Measurements from ENCODE around the gene MLEC. TPM values are rescaled to one million over a fixed set of nuclear protein-coding genes. Genes with fewer than 3 reads are reported as not detected.

MLEC gene
- total and polyA plus RNA-seq, 2 of the 13 experiments (the other 11 are each of a cell fraction or from before 2014, with no cell fraction given), result 49.8 to 156 TPM

- peak; percentile 56 to 71; a peak in 2 of 4 replicates for TF ChIP-seq NR2F1 (CRISPR knock-in tag; IDR thresholded peaks at IDR 0.05)
- TF ChIP-seq FOXO1 (CRISPR knock-in tag; IDR thresholded peaks at IDR 0.05), result no peak
- no peak for TF ChIP-seq ZNF180 (CRISPR knock-in tag; IDR thresholded peaks at IDR 0.05; ENCODE audit: borderline replicate concordance, low read depth)
- no peak for TF ChIP-seq E2F5 (CRISPR knock-in tag; conservative IDR thresholded peaks at IDR 0.05)
- no peak for TF ChIP-seq ZNF430 (CRISPR knock-in tag; IDR thresholded peaks at IDR 0.05)
- no peak for TF ChIP-seq MEIS1 (CRISPR knock-in tag; IDR thresholded peaks at IDR 0.05; ENCODE audit: borderline replicate concordance)
- TF ChIP-seq MLLT10 (CRISPR knock-in tag; IDR thresholded peaks at IDR 0.05), result no peak
- TF ChIP-seq YEATS2 (CRISPR knock-in tag; IDR thresholded peaks at IDR 0.05; ENCODE audit: borderline replicate concordance), result peak; percentile 64; the same call in 1 of the 2 replicates
- TF ChIP-seq ZNF510 (CRISPR knock-in tag; IDR thresholded peaks at IDR 0.05; ENCODE audit: low read depth), result no peak
- peak; percentile 24; the same call in 1 of the 2 replicates for TF ChIP-seq ZGPAT (CRISPR knock-in tag; IDR thresholded peaks at IDR 0.05)
- no peak for TF ChIP-seq MYPOP (CRISPR knock-in tag; IDR thresholded peaks at IDR 0.05)
- no peak for TF ChIP-seq ZNF841 (CRISPR knock-in tag; IDR thresholded peaks at IDR 0.05; ENCODE audit: borderline replicate concordance)
- TF ChIP-seq FOSL2 (CRISPR knock-in tag; IDR thresholded peaks at IDR 0.05), result peak; percentile 60
- TF ChIP-seq SALL2 (CRISPR knock-in tag; IDR thresholded peaks at IDR 0.05), result no peak
- TF ChIP-seq MAFF (IDR thresholded peaks at IDR 0.05; ENCODE audit: low read depth, low read length), result no peak
- TF ChIP-seq SOX5 (CRISPR knock-in tag; IDR thresholded peaks at IDR 0.05; ENCODE audit: borderline replicate concordance), result peak; percentile 93
- TF ChIP-seq HCFC1 (IDR thresholded peaks at IDR 0.05; ENCODE audit: low read depth, low read length), result no peak
- no peak for TF ChIP-seq ZNF549 (CRISPR knock-in tag; IDR thresholded peaks at IDR 0.05)
- TF ChIP-seq PHF21A (CRISPR knock-in tag; IDR thresholded peaks at IDR 0.05), result peak; percentile 68; the same call in 1 of the 2 replicates
- TF ChIP-seq ETV6 (CRISPR knock-in tag; conservative IDR thresholded peaks at IDR 0.05), result no peak
- TF ChIP-seq ZNF282 (IDR thresholded peaks at IDR 0.05; ENCODE audit: partially characterized antibody), result no peak
- peak; percentile 58 for TF ChIP-seq BCL6 (CRISPR knock-in tag; IDR thresholded peaks at IDR 0.05)
- no peak for TF ChIP-seq ZNF7 (CRISPR knock-in tag; IDR thresholded peaks at IDR 0.05)
- 0 out of 2 replicates have a peak, but pooled peaks have one; percentile 15 for TF ChIP-seq ZNF501 (CRISPR knock-in tag; IDR thresholded peaks at IDR 0.05)
- TF ChIP-seq ZFP36 (IDR thresholded peaks at IDR 0.05; ENCODE audit: borderline replicate concordance, low read depth, low read length, partially characterized antibody), result no peak
- TF ChIP-seq ZMAT5 (CRISPR knock-in tag; IDR thresholded peaks at IDR 0.05; ENCODE audit: borderline replicate concordance, low read depth), result no peak
- no peak for TF ChIP-seq FOXA1 (IDR thresholded peaks at IDR 0.05)
- 0 out of 2 replicates have a peak, but pooled peaks have one; percentile 8 for TF ChIP-seq FOXA1 (CRISPR knock-in tag; IDR thresholded peaks at IDR 0.05)
- peak; percentile 77; the same call in 1 of the 2 replicates for TF ChIP-seq NCOA2 (CRISPR knock-in tag; IDR thresholded peaks at IDR 0.05)
Measured at GRCh38 chr12:120692524-120693033, 5.6 kb downstream of the MLEC start (continued).
